DMS 273 (cell line): ENCODE measurements around the gene ADAMTS3.
"Not testable (repeated sequence)": the region's sequence is repeated elsewhere in the genome, so short reads cannot be mapped to it uniquely, and the experiment has no call there.

ENCODE experiments used
- DNase-seq: peaks from one replicate; lab custom pipeline; 2025; ENCODE audit not compliant: unreplicated experiment; lab: John Stamatoyannopoulos, UW

Gene ADAMTS3

GRCh38 chr4:72553540-72554337 lies 15.3 kb downstream of the ADAMTS3 start:
- DNase-seq: no peak

DNA sequence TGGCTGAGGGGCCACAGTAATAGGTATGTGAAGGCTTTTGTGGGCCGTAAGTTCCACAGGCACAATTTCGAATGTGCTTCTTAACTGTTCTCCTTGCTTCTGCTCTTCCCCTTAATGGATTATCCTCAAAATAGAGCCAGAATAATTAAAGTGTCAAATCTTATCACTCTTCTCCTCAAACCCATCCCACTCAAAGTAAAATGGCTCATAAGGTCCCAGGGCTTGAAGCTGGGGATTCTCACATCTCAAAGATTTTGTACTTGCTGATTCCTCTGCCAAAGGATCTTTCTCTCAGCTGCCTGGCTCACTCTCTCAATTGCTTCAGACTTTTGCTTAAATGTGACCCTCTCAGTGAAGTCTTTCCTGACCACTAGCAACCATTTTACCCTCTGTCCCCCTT lies 16.6 kb downstream of the ADAMTS3 start:
- no peak for DNase-seq

- no peak for DNase-seq
Measured at GRCh38 chr4:72546456-72546855, 22.6 kb downstream of the ADAMTS3 start.

DNA sequence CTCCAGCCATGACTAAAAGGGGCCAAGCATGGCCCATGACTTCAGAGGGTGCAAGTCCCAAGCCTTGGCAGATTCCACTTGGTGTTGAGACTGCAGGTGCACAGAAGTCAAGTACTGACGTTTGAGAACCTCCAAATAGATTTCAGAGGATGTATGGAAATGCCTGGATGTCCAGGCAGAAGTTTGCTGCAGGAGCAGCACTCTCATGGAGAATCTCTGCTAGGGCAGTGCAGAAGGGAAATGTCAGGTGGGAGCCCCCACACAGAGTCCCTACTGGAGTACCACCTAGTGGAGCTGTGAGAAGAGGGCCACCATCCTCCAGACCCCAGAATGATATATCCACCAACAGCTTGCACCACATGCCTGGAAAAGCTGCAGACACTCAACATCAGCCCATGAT lies 28.3 kb downstream of the ADAMTS3 start:
- not testable (repeated sequence) for DNase-seq

DNA sequence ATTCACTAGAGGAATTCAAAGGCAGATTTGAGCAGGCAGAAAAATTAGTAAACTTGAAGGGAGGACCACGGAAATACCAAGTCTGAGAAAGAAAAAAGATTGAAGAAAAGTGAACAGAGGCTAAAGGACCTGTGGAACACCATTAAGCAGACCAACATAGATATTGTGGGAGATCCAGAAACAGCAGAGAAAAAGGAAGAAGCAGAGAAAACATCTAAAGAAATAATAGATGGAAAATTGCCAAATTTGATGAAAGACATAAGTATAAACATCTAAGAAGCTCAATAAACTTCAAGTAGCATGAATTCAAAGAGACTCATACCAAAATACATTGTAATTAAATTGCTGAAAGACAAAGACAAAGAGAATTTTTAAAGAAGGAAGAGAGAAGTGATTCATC lies 31.0 kb downstream of the ADAMTS3 start:
- DNase-seq: no peak

DNA sequence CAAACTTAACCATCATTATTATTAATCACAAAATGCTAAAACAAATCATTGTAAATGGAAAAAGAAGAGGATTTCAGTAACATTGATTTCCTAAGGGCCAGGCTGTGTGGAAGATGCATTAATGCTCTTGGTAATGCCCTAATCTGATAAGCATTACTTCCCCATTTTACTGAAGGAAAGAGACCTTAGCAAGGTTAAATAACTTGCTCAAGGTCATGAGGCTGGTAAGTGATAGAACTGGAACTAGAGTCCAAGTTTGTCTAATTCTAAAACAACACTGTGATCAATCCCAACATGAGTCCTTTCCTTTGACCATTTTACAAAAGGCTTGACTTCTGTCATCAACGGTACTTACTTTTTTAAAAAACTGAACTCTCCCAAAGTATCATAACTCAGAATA lies 32.6 kb downstream of the ADAMTS3 start:
- no peak for DNase-seq

DNA sequence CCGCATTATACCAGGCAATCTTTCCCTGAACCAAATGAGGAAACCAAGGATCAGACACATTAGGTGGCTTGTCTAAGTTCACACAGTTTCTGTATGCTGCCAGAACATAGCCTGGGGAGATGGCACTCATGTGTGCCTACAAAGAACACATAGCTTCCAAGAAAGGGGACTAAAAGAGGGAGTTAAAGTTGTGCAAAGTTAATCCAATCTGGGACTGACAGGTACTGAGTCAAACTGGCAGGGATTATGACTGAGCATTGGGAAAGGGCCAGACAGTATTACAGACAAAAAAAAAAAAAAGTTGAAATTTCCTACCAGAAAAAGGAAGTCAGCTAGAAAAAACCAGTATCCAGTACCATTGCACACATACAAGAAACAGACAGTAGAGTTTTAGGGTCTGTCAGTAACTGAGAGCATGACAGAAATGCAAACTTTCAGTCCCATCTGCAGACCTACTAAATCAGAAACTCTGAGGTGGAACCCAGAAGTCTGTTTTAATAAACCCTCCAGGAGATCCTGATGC lies 37.2 kb downstream of the ADAMTS3 start:
- no peak for DNase-seq

DNA sequence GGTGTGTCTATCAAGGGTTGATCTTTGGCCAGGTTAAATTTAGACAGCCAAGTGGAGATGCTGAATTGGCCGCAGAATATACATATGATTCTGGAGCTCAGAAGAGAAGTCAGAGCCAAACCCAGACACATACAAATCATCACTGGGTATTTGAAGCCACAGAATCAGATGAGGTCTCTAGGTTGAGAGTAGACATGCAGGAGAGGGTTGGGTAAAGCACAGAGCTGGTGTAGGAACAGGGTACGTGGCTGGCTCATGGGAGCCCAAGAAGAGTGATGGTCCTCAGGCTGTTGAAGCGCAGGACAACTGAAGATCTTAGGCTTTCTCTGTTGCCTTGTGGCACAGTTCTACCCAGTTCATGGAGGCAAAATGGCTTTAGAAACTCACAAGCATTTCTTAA lies 37.7 kb downstream of the ADAMTS3 start:
- no peak for DNase-seq

DNA sequence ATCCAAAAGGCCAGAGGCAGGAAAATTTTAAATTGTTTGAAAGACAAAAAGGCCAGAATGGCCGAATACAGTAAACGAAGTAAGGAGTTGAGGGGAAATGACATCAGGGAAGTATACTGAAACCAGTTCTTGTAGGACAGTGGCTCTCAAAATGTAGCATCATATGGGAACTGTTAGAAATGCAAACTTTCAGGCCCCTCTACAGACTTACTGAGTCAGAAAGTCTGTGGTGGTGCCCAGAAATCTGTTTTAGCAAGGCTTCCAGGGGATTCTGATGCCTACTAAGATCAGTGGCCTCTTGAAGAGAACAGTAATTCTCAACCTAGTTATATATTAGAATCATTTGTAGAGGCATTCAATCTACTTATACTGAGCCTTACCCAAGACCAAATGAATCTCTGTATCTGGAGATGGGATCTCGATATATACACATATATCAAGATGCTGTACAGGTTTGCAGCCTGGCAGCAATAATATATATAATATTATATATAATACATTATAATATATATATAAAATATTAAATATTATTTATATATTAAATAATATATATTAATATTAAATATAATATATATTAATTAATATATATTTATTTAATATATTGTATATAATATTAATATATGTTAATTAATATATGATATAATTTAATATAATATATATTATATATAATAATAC lies 39.7 kb downstream of the ADAMTS3 start:
- no peak for DNase-seq

GRCh38 chr4:72527038-72527646 lies 41.9 kb downstream of the ADAMTS3 start:
- DNase-seq: no peak

DNA sequence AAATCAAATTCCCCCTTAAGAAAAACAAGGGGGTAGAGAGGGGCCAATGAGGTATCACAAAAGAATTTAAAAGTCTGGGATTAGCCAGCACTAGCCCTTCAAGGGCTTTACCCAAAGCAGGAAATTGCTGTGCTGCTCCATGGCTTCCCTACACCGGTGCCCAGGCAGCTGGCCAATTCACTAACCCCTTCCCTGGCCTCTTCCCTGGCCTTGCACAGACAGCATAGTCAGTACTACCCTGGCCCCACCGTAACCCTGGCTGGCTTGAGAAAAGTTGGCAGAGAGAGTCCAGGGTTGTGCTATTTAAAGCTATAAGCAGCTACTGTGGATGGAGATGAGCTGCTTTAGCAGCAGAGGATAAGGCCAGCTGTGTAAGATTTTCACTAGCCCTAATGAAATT lies 43.1 kb downstream of the ADAMTS3 start:
- no peak for DNase-seq

GRCh38 chr4:72522440-72522839 lies 46.6 kb downstream of the ADAMTS3 start:
- no peak for DNase-seq

DNA sequence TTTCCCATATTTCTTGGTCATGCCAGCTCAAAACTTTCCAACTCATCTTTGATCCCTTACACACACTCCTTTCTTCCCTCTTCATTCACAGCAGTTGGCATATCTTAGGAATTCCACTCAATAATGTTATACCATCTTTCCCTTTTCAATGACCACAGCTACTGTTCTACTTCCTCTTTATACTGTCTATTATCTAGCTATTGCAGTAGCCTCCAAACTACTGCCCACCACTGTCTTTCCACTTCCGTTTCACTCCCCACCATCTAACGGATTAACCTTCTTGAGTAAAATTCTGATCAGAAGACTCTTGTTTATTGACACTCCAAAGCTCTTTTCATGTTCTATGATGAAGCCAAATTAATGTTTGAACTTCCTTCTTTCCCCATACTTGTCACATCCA lies 55.8 kb downstream of the ADAMTS3 start:
- DNase-seq: no peak

DNA sequence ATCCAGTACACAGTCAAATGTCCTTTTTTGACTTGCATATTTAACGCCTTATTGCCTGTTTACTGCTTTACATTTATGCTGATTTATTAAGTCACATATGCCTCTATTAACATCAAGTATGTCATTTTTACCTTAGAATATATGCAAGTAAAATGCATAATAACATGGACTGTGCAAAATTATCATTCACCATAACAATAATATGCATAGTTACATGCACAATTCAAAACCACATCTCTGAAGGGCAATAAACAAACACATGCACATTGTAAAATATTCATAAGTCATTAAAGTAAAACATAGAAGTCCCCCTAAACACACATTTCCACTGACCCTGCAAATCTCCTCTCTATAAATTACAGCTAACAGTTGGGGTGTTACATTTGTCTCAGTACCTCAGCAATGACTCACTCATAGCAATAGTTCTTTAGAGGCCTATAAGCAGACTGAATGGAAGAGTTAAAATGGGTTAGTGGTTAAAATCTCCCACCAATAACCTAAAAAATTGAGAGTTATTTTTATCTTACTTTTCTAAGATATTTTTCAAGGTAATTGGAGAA lies 61.1 kb downstream of the ADAMTS3 start:
- no peak for DNase-seq

DNA sequence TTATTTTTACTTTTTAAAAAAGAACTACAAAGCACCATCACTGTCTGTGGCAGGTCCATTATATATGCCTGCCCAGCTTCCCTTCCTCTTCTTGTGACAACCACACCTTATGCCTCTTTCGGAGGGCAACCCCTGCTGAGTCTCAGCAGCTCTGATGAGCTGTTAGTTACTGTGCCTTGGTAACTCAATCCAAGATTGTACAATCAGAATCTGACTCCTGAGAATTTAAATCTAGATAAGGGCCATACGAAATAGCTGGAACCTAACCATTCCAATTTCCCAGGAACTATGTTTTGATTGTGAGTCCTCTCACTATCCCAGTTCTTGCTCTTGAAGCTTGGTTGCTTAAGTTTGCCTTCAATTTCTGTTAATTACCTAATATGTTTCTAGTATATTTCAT lies 61.9 kb downstream of the ADAMTS3 start:
- no peak for DNase-seq

GRCh38 chr4:72505314-72505744 lies 63.7 kb downstream of the ADAMTS3 start:
- peak; percentile 29 for DNase-seq

GRCh38 chr4:72500214-72500613 lies 68.8 kb downstream of the ADAMTS3 start:
- DNase-seq: no peak

DNA sequence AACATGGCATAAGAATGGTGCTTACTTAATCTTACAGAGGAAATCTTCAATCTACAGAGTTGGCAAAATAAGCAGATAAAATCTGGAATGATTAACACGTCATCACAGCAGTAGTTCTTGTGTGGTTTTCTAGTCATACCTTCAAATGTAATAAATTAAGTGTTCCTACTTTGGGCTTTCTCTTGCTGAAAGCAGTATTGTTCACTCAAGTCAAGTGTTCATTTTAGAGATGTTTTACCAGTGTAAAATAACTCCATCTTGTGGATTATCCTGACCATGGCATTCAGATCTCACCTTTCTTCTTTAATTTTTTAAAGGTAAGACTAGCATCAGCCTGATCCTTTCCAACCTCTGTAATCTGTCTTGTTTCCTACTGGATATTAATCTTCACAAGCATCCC lies 72.9 kb downstream of the ADAMTS3 start:
- DNase-seq: no peak

DNA sequence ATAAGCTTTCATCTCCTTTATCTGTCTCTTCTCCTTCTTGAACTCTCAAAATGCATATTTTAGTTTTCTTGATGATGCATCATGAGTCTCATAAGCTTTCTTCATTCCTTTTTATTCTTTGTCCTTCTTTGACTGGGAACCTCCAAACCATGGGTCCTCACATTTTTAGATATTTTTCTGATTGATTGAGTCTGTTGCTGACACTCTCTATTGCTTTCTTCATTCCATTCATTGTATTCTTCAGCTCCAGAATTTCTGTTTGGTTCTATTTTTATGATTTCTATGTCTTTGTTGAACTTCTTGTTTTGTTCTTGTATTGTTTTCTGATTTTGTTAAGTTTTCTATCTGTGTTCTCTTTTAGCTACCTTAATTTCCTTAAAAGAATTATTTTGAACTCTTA lies 74.9 kb downstream of the ADAMTS3 start:
- DNase-seq: no peak

DNA sequence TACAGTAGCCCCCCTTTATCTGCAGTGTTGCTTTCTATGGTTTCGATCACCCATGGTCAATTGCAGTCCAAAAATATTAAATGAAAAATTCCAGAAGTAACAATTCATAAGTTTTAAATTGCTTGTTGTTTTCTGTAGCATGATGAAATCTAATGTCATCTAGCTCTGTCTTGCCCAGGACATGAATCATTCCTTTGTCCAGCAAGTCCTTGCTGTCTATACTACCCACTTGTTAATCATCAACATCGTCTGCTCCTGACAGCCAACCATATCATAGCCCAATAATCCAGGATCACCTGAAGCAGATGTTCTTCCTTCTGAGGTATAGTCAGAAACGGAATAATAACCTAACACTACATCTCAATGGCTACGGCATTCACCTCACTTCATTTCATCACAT lies 79.8 kb downstream of the ADAMTS3 start:
- DNase-seq: no peak

- DNase-seq: no peak
Measured at GRCh38 chr4:72486991-72487390, 82.0 kb downstream of the ADAMTS3 start.

DNA sequence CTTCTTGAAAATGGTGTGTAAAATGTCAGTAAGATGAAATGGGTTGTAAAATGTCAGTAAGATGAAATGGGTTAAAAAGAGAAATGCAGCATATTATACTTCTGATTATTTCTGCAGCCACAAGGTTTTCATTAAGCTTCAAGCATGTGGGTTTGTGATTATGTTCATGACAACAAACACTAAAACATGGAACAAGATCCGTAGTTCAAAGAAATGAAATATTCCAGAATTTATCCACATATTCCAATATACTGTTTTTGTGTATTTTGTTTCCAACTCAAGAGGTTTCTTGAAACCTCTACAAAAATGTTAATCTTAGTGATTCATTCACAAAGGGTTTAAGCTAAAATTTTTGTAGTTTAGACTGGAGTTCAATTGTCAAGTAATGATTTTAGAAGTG lies 84.0 kb downstream of the ADAMTS3 start:
- DNase-seq: no peak
